CD8-positive, alpha-beta memory T cell (primary cell): ENCODE results near the gene UNC45B. TPM values are rescaled to one million over a fixed set of nuclear protein-coding genes. Genes with fewer than 3 reads are reported as not detected.

Source experiments
- CTCF ChIA-PET: fragments of 350-600 bp; sonication (Branson Sonifier 250); formaldehyde crosslinking; loops from one replicate; lab custom pipeline; 2021; ENCODE audit warnings: antibody characterized with exemption; lab: Charles Lee
- POLR2A ChIA-PET: fragments of 350-600 bp; sonication (Branson Sonifier 250); formaldehyde crosslinking; loops from one replicate; lab custom pipeline; 2021; ENCODE audit warnings: antibody characterized with exemption; lab: Charles Lee
- DNase-seq, 5 donors: peaks; one replicate each; pipeline versions ENCODE4 v3.0.0 to v3.0.0-alpha.2; 2020 to 2022; ENCODE audit warnings: mixed read lengths in 1 of 5
- H3K27ac ChIP-seq: one replicate; pipeline ENCODE4 v1.7.0; 2013; ENCODE audit warnings: low read depth, mild to moderate bottlenecking, low read length, moderate library complexity
- H3K27me3 ChIP-seq: 2 replicates; pipeline ENCODE4 v1.7.0; 2013; ENCODE audit warnings: low read length, mild to moderate bottlenecking; ENCODE audit not compliant: insufficient read depth, poor library complexity, severe bottlenecking
- H3K36me3 ChIP-seq: 2 replicates; pipeline ENCODE4 v1.7.0; 2013; ENCODE audit warnings: mild to moderate bottlenecking, low read length, moderate library complexity; ENCODE audit not compliant: insufficient read depth
- H3K4me1 ChIP-seq: 2 replicates; pipeline ENCODE4 v1.7.0; 2013; ENCODE audit warnings: mild to moderate bottlenecking, low read length, moderate library complexity; ENCODE audit not compliant: insufficient read depth
- H3K4me3 ChIP-seq: 2 replicates; pipeline ENCODE4 v1.7.0; 2013; ENCODE audit warnings: mild to moderate bottlenecking, low read length
- H3K9me3 ChIP-seq: 2 replicates; pipeline ENCODE4 v1.7.0; 2013; ENCODE audit warnings: mild to moderate bottlenecking, low read length
- H3K27ac Mint-ChIP-seq, 8 donors: one replicate each; pipeline ENCODE4 v1.8.0; 2020 to 2021; ENCODE audit warnings: mixed read lengths in 8 of 8, mild to moderate bottlenecking in 6 of 8, inconsistent platforms in 3 of 8, moderate library complexity in 3 of 8
- H3K27me3 Mint-ChIP-seq, 2 donors: one replicate each; pipeline ENCODE4 v1.8.0; 2020 to 2021; ENCODE audit warnings: mixed read lengths in 2 of 2, mild to moderate bottlenecking in 1 of 2, moderate library complexity in 1 of 2
- H3K36me3 Mint-ChIP-seq, 3 donors: one replicate each; pipeline ENCODE4 v1.8.0; 2020 to 2021; ENCODE audit warnings: mixed read lengths in 3 of 3, inconsistent platforms in 1 of 3, mild to moderate bottlenecking in 1 of 3
- H3K4me1 Mint-ChIP-seq, 3 donors: one replicate each; pipeline ENCODE4 v1.8.0; 2020 to 2021; ENCODE audit warnings: mixed read lengths in 3 of 3, inconsistent platforms in 1 of 3, mild to moderate bottlenecking in 1 of 3
- H3K4me3 Mint-ChIP-seq, 7 donors: one replicate each; pipeline ENCODE4 v1.8.0; 2020 to 2021; ENCODE audit warnings: mixed read lengths in 7 of 7, mild to moderate bottlenecking in 6 of 7, moderate library complexity in 4 of 7, inconsistent platforms in 2 of 7
- H3K9me3 Mint-ChIP-seq, 5 donors: one replicate each; pipeline ENCODE4 v1.8.0; 2020 to 2022; ENCODE audit warnings: mixed read lengths in 5 of 5, mild to moderate bottlenecking in 3 of 5, moderate library complexity in 2 of 5, inconsistent platforms in 1 of 5
- polyA plus RNA-seq: library from polyadenylated mRNA; unstranded; fragments of 300-500 nt; fragmentation: Illumina TruSeq; gene quantifications from one replicate; pipeline ENCODE4 v1.2.3, GENCODE V29; 2021
- total RNA-seq, 2 experiments: library from RNA; stranded (reverse); gene quantifications; one replicate each; pipeline ENCODE4 v1.2.3, GENCODE V29; 2021

Gene UNC45B
- total and polyA plus RNA-seq, 3 experiments from 2014 or later: 0.43 TPM; not detected in 2

DNA sequence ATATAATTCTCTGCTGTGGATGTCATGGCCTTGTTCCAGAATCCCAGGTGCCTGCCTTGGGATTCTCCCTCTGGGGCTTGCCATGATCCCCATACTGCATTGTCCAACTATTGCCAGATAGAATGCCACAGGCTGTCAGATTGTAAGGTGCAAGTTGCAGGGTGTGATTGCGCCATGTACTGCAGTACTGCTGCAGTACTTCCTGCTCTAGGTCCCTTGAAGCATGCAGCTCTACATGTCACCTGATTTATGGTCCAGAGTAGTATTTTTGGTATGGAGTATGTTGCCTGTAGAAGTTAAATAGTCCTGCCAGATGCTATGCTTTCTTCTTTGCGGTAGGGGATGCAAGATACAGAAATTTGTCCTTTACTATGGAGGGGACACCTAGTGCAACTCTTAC, 88.3 kb downstream of the UNC45B start:
- DNase-seq: no peak
- POLR2A ChIA-PET: interaction anchor here (1.1 kb wide), 1 partner anchor 22 kb away, joined by 6 read pairs; no protein-coding TSS in a partner anchor
- no peaks in the 10 kb centered on the region for H3K9me3 ChIP-seq
- H3K36me3 Mint-ChIP-seq: peaks cover 6 to 11% (median 6%) of the 10 kb centered on the region in 3 donors
- peak overlapping the region in 5 of 7 donors; percentile 11 to 58 (median 35) for H3K4me3 Mint-ChIP-seq
- H3K4me1 ChIP-seq: peaks cover 66% of the 10 kb centered on the region
- peak overlapping the region; percentile 1 for H3K4me3 ChIP-seq
- H3K27me3 ChIP-seq: no peaks in the 10 kb centered on the region
- peak overlapping the region in 6 of 8 donors; percentile 67 to 98 (median 85) for H3K27ac Mint-ChIP-seq
- CTCF ChIA-PET: interaction anchor here (1.0 to 1.7 kb wide), 2 partner anchors 59 to 303 kb away, joined by 3 to 7 read pairs; no protein-coding TSS in a partner anchor
- H3K4me1 Mint-ChIP-seq: peaks cover 67 to 85% (median 71%) of the 10 kb centered on the region in 3 donors
- H3K9me3 Mint-ChIP-seq: no peaks in the 10 kb centered on the region
- no peak overlapping the region for H3K27ac ChIP-seq
- no peaks in the 10 kb centered on the region for H3K27me3 Mint-ChIP-seq
- no peaks in the 10 kb centered on the region for H3K36me3 ChIP-seq

DNA sequence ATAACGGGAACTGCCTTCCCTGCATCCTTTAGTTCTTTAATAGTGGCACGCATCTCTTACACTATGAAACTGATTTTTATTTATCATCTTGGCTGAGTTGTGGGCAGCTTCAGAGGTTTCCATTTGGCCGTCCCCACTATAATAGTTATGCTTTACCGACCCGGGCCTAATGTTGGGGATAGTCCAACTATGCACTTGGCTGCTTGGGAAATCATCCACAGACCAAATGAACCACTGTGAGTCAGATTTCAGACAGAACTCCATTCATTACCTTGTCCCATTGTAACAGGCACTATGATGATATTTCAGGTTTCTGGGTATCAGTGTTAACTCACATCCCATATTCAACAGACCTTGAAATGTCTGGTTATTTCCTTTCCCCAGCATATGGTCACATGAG, 89.2 kb downstream of the UNC45B start:
- peaks cover 62% of the 10 kb centered on the region for H3K4me1 ChIP-seq

DNA sequence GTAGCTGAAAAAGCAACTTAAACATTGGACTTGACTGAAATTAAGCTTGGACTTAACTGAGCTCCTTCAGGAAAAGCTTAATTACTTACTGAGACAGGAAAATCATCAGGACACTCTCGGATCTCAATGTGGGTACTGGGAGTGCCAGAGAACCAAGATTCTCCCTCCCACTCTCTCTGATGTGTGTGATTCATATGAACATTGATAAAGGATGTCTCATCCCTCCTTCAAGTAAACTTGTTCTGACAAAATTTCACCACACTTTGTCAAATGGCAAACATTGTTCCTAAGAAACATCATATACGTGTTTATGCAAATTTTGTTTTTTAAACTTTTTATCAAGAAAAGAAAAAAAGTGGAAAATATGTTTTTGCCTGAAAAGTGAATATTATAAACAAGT, 91.2 kb downstream of the UNC45B start:
- POLR2A ChIA-PET: interaction anchor here (2.3 to 7.9 kb wide), 2 partner anchors 24 to 68 kb away, joined by 5 to 68 read pairs; no protein-coding TSS in a partner anchor
- DNase-seq: peak in 1 of 5 donors; percentile 36
- H3K27me3 ChIP-seq: no peaks in the 10 kb centered on the region
- no peaks in the 10 kb centered on the region for H3K9me3 Mint-ChIP-seq
- H3K27me3 Mint-ChIP-seq: peaks cover 0 to 5% of the 10 kb centered on the region in 2 donors
- H3K4me1 ChIP-seq: peaks cover 47% of the 10 kb centered on the region
- peak overlapping the region in 7 of 8 donors; percentile 76 to 100 (median 86) for H3K27ac Mint-ChIP-seq
- H3K9me3 ChIP-seq: no peaks in the 10 kb centered on the region
- H3K4me1 Mint-ChIP-seq: peaks cover 66 to 70% (median 68%) of the 10 kb centered on the region in 3 donors
- H3K36me3 Mint-ChIP-seq: peaks cover 3 to 31% (median 9%) of the 10 kb centered on the region in 3 donors
- CTCF ChIA-PET: interaction anchor here (0.7 to 3.4 kb wide), 8 partner anchors 17 to 299 kb away, joined by 3 to 12 read pairs (median 3); partner anchors contain the start of gene SLFN12L
- H3K36me3 ChIP-seq: no peaks in the 10 kb centered on the region
- peak overlapping the region; percentile 39 for H3K4me3 ChIP-seq
- no peak overlapping the region for H3K27ac ChIP-seq
- peak overlapping the region; percentile 74 to 100 (median 99) for H3K4me3 Mint-ChIP-seq

More for the DNA sequence above, 89.2 kb downstream of the UNC45B start:
- H3K36me3 Mint-ChIP-seq: peaks cover 0 to 15% (median 7%) of the 10 kb centered on the region in 3 donors
- POLR2A ChIA-PET: interaction anchor here (7.9 kb wide), 1 partner anchor 22 kb away, joined by 68 read pairs; no protein-coding TSS in a partner anchor
- no peaks in the 10 kb centered on the region for H3K27me3 ChIP-seq
- H3K27ac Mint-ChIP-seq: peak overlapping the region in 7 of 8 donors; percentile 49 to 100 (median 86)
- peaks cover 69 to 86% (median 70%) of the 10 kb centered on the region in 3 donors for H3K4me1 Mint-ChIP-seq
- H3K27ac ChIP-seq: no peak overlapping the region
- no peaks in the 10 kb centered on the region for H3K27me3 Mint-ChIP-seq
- peak overlapping the region in 2 of 7 donors; percentile 14 to 30 for H3K4me3 Mint-ChIP-seq
- peak overlapping the region; percentile 39 for H3K4me3 ChIP-seq
- CTCF ChIA-PET: interaction anchor here (1.1 to 1.4 kb wide), 2 partner anchors 9 to 510 kb away, joined by 3 to 4 read pairs; no protein-coding TSS in a partner anchor
- H3K9me3 ChIP-seq: no peaks in the 10 kb centered on the region
- H3K9me3 Mint-ChIP-seq: no peaks in the 10 kb centered on the region
- DNase-seq: no peak
- no peaks in the 10 kb centered on the region for H3K36me3 ChIP-seq

Other genes with a start within 250 kb of the UNC45B start
- 1 to 10 TPM in 1 of 2 experiments, under 1 TPM in 1; 0.90 to 1.8 TPM for gene CCT6B, start 186.4 kb upstream of the UNC45B start, total RNA-seq
- 0.74 TPM for gene CCT6B, start 186.4 kb upstream of the UNC45B start, polyA plus RNA-seq
- 10 to 100 TPM; 22.7 to 26.7 TPM for gene ZNF830, start 186.3 kb upstream of the UNC45B start, total RNA-seq
- gene ZNF830, start 186.3 kb upstream of the UNC45B start, polyA plus RNA-seq: 25.2 TPM
- gene LIG3, start 167.3 kb upstream of the UNC45B start, total RNA-seq: 10 to 100 TPM; 48.7 to 50.9 TPM
- 14.7 TPM for gene LIG3, start 167.3 kb upstream of the UNC45B start, polyA plus RNA-seq
- 10 to 100 TPM; 30.2 to 33.1 TPM for gene RFFL, start 84.1 kb upstream of the UNC45B start, total RNA-seq
- 43.6 TPM for gene RFFL, start 84.1 kb upstream of the UNC45B start, polyA plus RNA-seq
- 10 to 100 TPM; 27.5 to 29.8 TPM for gene RAD51D, start 28.0 kb upstream of the UNC45B start, total RNA-seq
- gene RAD51D, start 28.0 kb upstream of the UNC45B start, polyA plus RNA-seq: 11.9 TPM
- under 1 TPM; 0.15 to 0.16 TPM for gene FNDC8, start 26.2 kb upstream of the UNC45B start, total RNA-seq
- not detected for gene FNDC8, start 26.2 kb upstream of the UNC45B start, polyA plus RNA-seq
- 10 to 100 TPM; 54.0 to 58.3 TPM for gene NLE1, start 5.5 kb upstream of the UNC45B start, total RNA-seq
- gene NLE1, start 5.5 kb upstream of the UNC45B start, polyA plus RNA-seq: 4.6 TPM
- not detected for gene SLC35G3, start 46.6 kb downstream of the UNC45B start, total RNA-seq
- gene SLC35G3, start 46.6 kb downstream of the UNC45B start, polyA plus RNA-seq: not detected
- 10 to 100 TPM; 28.6 to 30.2 TPM for gene SLFN5, start 95.3 kb downstream of the UNC45B start, total RNA-seq
- gene SLFN5, start 95.3 kb downstream of the UNC45B start, polyA plus RNA-seq: 158 TPM
- 10 to 100 TPM; 39.5 to 48.4 TPM for gene SLFN11, start 225.8 kb downstream of the UNC45B start, total RNA-seq
- 17.0 TPM for gene SLFN11, start 225.8 kb downstream of the UNC45B start, polyA plus RNA-seq